Stimulated activated CD4-positive, alpha-beta T cell treated with anti-CD3 and anti-CD28 coated beads, Interleukin-1b, Interleukin-23, amount 100 ng/mL, for 48 hours (primary cell): ENCODE measurements around the gene MYO1D.
"Not testable (repeated sequence)": the region's sequence is repeated elsewhere in the genome, so short reads cannot be mapped to it uniquely, and the experiment has no call there.

Experiments
- DNase-seq: peaks from one replicate; pipeline ENCODE4 v3.0.0-alpha.2; 2020

Gene MYO1D

GRCh38 chr17:32887410-32887809, 10.5 kb upstream of the MYO1D start:
- DNase-seq = not testable (repeated sequence)

DNA sequence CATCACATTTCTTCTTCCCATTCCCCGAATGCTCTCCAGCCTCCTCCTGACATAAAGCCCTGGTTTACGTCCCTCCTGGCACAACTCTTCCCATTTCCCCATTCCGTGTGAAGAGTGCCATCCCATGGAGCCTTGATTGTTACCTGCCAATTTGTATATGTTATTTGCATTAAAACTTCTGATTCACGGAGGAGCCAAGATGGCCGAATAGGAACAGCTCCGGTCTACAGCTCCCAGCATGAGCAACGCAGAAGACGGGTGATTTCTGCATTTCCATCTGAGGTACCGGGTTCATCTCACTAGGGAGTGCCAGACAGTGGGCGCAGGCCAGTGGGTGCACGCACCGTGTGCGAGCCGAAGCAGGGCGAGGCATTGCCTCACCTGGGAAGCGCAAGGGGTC, 10.0 kb upstream of the MYO1D start:
- DNase-seq = not testable (repeated sequence)

DNA sequence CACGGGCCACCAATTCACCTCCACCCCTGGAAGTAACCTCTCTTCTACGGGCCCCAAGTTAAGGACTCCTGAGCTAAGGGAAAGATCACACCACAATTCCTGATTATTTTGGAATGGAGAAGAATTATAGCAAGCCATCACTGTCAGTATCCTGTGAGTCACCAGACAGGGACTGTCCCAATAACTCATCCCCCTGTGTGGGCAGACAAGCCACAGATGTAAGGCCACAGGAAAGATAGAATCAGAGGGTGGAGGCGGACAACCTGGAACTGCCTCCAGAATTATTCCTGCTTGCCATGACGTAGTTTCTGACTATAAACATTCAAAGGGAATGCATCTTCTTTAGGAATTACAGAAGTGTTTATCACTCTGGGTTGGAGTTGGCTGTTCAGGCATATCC, 5.8 kb upstream of the MYO1D start:
- DNase-seq = peak; percentile 28

DNA sequence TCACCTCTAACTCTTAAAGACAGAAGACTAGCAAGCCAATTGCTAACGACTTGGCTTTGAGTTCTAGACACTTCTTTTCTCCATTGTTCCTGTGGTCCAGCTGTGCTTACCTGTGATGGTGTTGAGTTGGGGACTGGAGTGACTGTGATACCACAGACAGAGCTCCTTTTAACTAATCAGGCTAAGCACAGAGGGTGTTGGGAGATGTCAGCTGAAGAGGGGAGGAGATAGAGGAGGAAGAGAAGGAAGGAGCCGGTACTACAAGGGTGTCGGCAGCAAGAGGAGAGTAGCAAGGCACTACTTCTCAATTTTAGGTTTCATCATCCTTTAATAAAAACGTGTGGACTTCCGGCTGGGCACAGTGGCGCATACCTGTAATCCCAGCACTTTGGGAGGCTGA, 5.1 kb upstream of the MYO1D start:
- DNase-seq = no peak

GRCh38 chr17:32880671-32881453, 3.9 kb upstream of the MYO1D start:
- no peak for DNase-seq

DNA sequence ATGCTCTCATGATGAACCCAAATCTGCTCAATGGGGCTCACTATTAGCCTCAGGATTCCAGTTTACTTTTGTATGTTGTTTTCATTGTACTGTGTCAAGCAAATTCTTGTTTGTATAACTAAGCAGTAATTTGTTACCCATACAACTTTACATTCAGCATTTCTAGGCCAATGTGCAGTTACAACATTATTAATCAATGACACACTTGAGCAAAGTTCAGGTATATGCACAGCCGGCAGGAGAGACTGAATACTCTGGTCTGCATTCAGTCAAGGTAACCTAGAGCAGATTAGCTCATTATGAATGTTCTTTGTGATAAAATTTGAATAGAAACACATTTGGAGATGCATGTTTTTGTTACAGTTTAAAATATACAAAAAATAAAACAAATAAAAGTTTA, 2.2 kb upstream of the MYO1D start:
- no peak for DNase-seq

DNA sequence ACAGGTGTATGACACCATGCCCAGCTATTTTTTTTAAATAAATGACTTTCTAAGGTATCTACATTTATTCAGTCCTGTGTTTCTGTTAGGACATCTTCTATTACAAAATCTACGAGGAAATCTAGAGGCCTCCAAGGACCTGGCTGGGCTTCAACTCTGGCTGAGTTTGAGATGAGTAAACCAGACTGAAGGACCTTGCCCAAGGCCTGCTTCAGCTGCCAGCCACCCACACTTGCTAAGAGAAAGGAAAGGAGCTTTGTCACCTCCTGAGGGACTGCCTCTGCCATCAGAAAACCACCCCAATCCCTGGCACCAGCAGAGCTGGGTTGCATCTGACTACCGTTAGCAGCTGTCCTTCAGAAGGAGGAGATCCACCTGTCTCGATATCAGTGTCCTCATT, 1.3 kb upstream of the MYO1D start:
- no peak for DNase-seq

GRCh38 chr17:32877164-32877764, 340 bp upstream of the MYO1D start:
- peak; percentile 91 for DNase-seq

DNA sequence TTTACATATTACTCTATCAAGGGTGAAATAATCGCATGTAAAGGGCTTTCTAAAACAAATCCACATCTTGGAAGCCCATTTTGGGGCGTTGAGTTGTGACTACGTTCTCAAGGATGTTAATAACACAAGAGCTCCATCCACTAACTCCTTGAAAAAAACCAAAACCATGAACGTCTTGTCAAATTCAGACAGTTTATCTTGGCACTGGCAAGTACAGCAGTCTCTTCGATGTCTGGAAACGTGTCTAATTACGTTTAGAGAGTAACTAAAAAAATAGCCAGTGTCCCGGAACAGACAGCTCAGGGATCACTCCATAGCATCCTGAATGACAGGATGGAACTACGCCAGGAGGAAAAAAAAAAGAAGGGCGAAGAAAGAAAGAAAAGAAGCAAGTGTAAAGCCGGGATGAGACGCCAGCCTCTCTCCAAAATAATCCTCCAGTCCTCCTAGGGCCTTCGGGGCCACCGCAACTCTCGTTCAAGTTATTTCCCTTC, 954 bp downstream of the MYO1D start:
- DNase-seq = no peak

DNA sequence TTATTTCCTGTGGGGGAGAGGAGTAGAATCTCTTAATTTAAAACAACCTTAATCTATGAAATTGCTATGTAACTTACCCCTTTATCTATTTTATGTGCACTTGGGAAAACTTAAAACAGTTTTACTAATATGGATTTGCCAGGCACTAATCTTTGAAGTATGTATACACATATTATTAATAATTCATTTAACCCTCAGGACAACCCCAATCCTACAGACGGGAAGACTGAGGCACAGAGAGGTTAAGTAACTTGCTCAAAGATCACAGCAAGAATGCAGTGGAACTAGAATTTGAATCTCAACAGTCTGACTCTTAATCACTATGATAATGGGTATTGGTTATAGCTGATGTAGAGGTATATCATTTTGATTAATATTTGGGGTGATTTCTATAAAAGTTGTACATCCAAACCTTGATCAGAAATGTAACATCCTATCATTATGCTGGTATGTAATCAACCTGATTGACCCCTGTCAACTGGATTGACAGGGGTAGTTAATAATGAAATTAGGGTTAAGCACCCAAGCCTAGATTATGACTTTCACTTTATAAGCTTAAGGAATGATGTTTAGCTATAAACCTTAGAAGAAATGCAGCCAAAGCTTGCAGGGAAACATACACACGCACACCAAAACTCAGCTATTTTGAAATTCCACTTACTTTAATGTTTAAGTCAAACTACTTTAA, 1.6 kb downstream of the MYO1D start:
- DNase-seq = no peak

- DNase-seq = no peak
These were observed 3.8 kb downstream of the MYO1D start for GRCh38 chr17:32873114-32873513.

DNA sequence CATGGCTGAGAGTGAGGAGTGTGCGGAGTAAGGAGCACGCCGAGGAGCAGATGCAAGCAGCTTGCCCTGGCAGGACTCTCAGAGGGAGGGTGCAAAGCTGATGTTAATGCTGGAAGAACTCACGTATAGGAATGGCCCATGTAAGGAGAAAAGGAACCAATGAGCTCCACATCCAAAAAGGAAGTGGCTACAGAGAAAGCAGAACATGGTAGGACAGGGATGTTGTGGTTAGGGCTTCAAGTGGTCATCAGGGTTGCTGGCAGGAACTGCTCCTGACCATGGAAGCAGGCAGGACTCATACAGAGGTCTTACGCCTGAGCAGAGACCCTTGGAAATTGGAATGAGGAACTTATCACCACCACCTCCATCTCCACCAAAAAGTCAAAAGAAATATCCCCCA, 5.2 kb downstream of the MYO1D start:
- DNase-seq = no peak

- no peak for DNase-seq
These were observed 6.0 kb downstream of the MYO1D start for GRCh38 chr17:32870969-32871368.

DNA sequence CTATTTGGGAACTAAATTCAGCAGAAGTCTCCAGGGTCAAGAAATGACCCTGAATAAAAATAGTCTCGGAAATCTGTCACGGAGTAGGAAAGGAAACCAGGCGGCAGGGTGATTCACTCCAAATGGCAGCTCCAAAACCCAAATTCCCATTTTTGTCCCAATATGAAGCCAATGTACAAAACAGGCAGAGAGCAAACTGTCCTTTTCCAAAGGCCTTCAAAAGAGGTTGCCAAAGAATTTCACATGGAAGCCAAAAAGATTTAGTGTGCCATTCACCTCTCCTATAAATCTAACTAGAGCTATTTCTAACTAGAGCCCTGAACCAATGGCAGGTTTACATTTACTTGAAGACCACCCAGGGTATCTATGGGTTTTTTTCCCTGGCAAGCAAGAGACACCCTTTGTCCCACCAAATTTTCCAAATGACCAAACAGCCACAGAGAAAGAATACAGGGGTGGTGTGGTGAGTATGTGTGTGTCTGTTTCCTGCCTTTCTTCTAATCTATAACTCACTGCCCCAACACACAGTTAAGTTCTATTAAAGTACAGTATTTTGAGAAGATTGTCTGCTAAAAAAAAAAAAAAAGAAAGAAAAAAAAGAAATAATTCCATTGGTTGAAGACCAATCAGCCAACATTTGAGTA, 6.8 kb downstream of the MYO1D start:
- no peak for DNase-seq

DNA sequence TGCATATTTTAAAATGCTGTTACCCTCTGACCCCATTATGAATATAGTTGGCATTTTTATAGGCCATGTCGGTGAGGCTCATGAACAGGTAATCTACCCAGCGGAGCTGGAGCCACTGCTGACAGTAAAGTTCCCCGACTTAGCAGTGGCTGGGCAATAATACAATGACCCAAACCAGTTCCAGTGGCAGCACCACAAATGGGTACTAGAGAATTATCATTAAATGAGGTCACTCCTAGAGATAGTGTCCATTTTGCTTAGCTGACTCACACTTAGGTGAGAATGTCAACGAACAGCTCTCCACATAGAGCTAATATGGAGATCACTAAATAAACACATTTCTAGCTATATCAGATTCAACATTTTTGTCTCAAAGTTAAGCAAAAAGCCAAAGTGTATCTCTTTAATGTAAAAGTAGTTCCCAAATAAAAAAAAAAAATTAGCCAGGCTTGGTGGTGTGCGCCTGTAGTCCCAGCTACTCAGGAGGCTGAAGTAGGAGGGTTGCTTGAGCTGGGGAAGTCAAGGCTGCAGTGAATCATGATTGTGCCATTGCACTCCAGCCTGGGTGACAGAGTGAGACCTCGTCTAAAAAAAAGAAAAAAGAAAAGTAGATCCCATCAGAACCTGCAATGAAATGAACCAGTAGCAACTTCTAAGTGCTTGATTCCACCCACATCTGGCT, 7.4 kb downstream of the MYO1D start:
- DNase-seq = no peak

DNA sequence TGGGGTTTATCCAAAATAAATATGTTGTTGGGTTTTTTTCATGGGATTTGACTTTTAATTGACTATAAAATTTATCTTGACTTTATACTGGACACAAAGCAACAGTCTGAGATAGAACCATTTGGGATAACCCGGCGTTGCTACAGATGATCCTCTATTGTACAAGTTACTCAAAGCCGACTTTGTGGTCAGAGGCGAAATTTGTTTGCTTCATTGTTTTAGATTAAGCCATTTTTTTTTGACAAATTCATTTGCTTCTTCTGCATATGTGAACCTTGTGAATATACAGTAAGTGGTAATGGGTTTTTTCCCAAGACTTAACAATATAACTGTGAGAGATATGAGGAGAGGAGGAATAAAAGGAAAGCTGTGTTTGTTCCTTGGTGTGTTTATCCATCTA, 11.8 kb downstream of the MYO1D start:
- no peak for DNase-seq

DNA sequence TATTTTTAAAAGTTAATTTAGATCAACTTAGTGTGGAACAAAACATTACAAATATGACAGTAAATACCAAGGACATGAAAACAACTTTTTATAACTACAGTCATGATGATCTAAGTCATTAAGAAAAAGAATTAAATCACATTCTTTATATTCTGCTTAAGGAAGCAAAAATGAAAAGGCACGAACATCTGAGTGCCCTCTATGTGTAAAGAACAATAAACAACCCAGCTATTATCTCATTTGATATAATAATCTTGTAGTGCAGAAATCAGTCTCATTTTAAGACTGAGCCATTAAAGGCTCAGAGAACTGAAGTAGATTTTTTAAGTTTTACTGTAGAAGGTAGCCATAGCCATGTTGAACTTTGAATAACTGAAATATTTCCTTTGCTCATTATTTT, 13.4 kb downstream of the MYO1D start:
- no peak for DNase-seq

GRCh38 chr17:32862940-32863339, 14.0 kb downstream of the MYO1D start:
- no peak for DNase-seq

- DNase-seq = no peak
These were observed 14.9 kb downstream of the MYO1D start for GRCh38 chr17:32861981-32862380.

DNA sequence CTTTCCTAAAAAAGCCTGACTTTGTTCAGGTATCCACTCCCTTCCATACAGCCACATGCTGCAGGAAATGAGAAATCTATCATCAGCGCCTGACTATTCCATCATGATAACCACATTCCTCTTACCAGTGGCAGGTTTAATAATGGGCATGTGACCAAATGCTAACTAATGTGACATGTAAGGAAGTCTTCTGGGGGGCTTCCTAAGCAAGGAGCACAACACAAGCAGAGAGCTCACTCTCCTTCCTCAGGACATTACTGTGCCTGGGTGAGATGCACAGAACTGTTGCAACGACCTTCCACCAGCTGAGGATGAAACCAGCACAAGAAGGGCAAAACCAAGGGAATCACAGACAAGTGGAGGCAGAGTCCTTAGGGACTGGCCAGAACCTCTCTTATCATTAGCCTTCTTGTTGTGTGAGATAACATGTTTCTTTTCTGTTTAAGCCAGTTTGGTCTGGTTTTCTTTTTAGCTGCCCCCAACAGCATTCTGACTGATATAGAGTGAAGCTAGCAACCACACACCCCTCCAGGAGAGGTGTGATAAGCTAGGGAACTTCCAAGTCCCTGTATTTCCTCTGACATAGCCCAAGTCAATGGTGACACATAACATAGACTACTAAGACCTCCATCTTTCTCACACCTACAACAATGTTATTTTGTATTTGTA, 16.9 kb downstream of the MYO1D start:
- no peak for DNase-seq

DNA sequence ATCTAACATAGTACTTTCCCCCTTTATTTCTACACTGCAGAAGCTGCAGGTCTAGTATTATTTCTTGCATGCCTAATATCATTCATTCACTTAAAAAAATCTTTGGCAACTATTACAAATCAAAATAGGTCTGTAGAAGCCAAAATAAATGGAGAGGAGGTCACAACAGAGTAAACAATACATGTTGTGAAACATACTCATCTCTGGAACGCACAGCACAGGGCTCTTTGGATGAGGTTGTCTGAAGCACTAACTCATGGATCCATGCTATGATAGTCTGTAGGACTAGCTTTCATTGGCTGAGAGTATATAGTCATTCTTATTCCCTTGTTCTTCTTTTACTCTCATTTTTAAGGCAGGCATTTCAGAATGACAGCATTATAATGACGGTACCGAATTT, 21.3 kb downstream of the MYO1D start:
- DNase-seq = no peak

- no peak for DNase-seq
These were observed 22.0 kb downstream of the MYO1D start for GRCh38 chr17:32854832-32855389.
